Activated T-helper 2 cell treated with anti-CD3 and anti-CD28 coated beads, Interferon-gamma antibody, Interleukin-2, Interleukin-4, amounts not matched to agents 10 μg/mL and 5 μg/mL and 100 μg/mL, durations not matched to agents 14 hours and 24 hours and 36 hours (primary cell): ENCODE measurements around the gene RCOR3. TPM values are rescaled to one million over a fixed set of nuclear protein-coding genes. Genes with fewer than 3 reads are reported as not detected.
"Not testable (repeated sequence)": the region's sequence is repeated elsewhere in the genome, so short reads cannot be mapped to it uniquely, and the experiment has no call there.

Experiments used
- DNase-seq: peaks from one replicate; pipeline ENCODE4 v3.0.0; 2021; ENCODE audit warnings: low spot score
- H3K27ac Mint-ChIP-seq: one replicate; pipeline ENCODE4 v1.8.0; 2021; ENCODE audit warnings: mixed read lengths
- H3K27me3 Mint-ChIP-seq: one replicate; pipeline ENCODE4 v1.8.0; 2021; ENCODE audit warnings: low read depth, mixed read lengths
- H3K36me3 Mint-ChIP-seq: one replicate; pipeline ENCODE4 v1.8.0; 2021; ENCODE audit warnings: low read depth, mixed read lengths
- H3K4me1 Mint-ChIP-seq: one replicate; pipeline ENCODE4 v1.8.0; 2021; ENCODE audit warnings: low read depth, mixed read lengths
- H3K4me3 Mint-ChIP-seq: one replicate; pipeline ENCODE4 v1.8.0; 2021; ENCODE audit warnings: low read depth, mild to moderate bottlenecking, moderate library complexity, mixed read lengths
- H3K9me3 Mint-ChIP-seq: one replicate; pipeline ENCODE4 v1.8.0; 2021; ENCODE audit warnings: mixed read lengths
- intact Hi-C: fragments of 100-400 bp; cut with micrococcal nuclease; formaldehyde crosslinking; loops from one replicate; pipeline ENCODE4 v1.15.1; 2023
- total RNA-seq: library from RNA; stranded (reverse); gene quantifications from 2 replicates; pipeline ENCODE4 v1.2.3, GENCODE V29; 2022

RCOR3 gene
- total RNA-seq, result 42.3 and 45.0 TPM in 2 replicates

DNA sequence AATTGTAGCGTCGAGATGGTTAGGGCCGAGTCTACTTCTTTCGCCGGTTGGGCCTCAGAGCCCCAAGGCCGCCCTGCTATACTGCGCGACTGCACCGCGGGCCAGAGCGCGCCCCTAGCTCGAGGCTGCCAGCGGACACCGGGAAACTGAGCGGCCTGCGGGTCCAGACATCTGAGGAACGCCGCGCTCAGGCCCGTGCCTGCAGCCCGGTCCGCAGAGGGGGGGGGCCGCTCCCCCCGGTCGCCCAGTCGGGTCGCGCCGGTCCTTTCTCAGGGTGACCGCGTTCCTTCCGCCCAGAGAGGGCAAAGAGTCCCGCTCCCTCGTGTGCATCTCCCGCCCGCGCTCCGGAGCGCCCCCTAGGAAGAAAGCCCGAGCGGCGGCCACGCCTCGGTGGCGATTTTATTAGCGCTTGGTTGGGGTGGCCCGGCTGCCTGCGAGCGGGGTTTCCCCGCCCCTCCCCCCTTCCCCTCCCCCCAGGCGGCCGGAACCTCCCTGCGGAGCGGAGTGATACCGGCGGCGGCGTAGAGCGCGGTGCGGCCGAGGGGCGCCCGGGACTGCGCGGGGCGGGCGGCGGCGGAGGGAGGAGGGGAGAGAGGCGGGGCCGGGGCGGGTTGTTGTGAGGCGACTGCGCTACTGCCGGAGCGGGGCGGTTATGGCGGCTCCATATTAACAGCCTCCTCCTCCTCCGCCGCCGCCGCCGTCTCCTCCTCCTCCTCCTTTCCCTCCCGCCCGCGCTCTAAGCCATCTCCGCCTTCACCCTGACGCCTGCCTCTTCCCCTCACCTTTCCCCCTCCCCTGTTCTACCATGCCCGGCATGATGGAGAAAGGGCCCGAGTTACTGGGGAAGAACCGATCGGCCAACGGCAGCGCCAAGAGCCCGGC is at the start of gene RCOR3:
TSS of gene RCOR3 (plus strand) at position 611 of the 882 bp plus-strand sequence. CDS start at position 806, 195 bp downstream.
- peaks cover 19% of the 10 kb centered on the region for H3K4me1 Mint-ChIP-seq
- peak within 1 kb of the TSS; percentile 88 for H3K4me3 Mint-ChIP-seq
- H3K9me3 Mint-ChIP-seq, result no peaks in the 10 kb centered on the region
- intact Hi-C loops, result loop anchor here (1.0 to 10.0 kb wide), 9 partner anchors 22 to 914 kb away; partner anchors contain the start of gene SLC30A1
- H3K27ac Mint-ChIP-seq, result peak within 1 kb of the TSS; percentile 92
- H3K36me3 Mint-ChIP-seq, result peaks cover 9% of the 10 kb centered on the region
- peak; percentile 91 for DNase-seq
- no peaks in the 10 kb centered on the region for H3K27me3 Mint-ChIP-seq

- H3K4me1 Mint-ChIP-seq, result no peaks in the 10 kb centered on the region
- no peak overlapping the region for H3K27ac Mint-ChIP-seq
- DNase-seq, result no peak
- peaks cover 2% of the 10 kb centered on the region for H3K27me3 Mint-ChIP-seq
- H3K9me3 Mint-ChIP-seq, result no peaks in the 10 kb centered on the region
- intact Hi-C loops, result no loop called here
- no peak overlapping the region for H3K4me3 Mint-ChIP-seq
- no peaks in the 10 kb centered on the region for H3K36me3 Mint-ChIP-seq
Measured at GRCh38 chr1:211210052-211210451, 49.1 kb upstream of the RCOR3 start.

DNA sequence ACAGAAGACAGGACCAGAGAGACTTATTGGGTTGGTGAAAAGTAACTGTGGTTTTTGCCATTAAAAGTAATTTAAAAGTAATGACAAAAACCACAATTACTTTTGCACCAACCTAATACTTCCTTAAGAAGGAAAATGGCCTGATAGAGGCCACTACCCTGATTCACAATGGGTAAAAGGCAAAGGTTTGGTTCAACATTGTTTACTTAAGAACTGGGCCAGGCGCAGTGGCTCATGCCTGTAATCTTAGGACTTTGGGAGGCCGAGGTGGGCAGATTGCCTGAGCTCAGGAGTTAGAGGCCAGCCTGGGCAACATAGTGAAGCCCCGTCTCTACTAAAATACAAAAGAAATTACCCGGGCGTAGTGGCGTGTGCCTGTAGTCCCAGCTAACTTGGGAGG is 48.2 kb upstream of the RCOR3 start:
- H3K27ac Mint-ChIP-seq, result no peak overlapping the region
- peaks cover 8% of the 10 kb centered on the region for H3K27me3 Mint-ChIP-seq
- H3K4me1 Mint-ChIP-seq, result no peaks in the 10 kb centered on the region
- intact Hi-C loops, result no loop called here
- H3K4me3 Mint-ChIP-seq, result no peak overlapping the region
- H3K36me3 Mint-ChIP-seq, result no peaks in the 10 kb centered on the region
- no peak for DNase-seq
- no peaks in the 10 kb centered on the region for H3K9me3 Mint-ChIP-seq

- H3K36me3 Mint-ChIP-seq, result no peaks in the 10 kb centered on the region
- no peak for DNase-seq
- intact Hi-C loops, result no loop called here
- no peaks in the 10 kb centered on the region for H3K9me3 Mint-ChIP-seq
- H3K4me3 Mint-ChIP-seq, result no peak overlapping the region
- peaks cover 12% of the 10 kb centered on the region for H3K27me3 Mint-ChIP-seq
- H3K27ac Mint-ChIP-seq, result no peak overlapping the region
- H3K4me1 Mint-ChIP-seq, result no peaks in the 10 kb centered on the region
Measured at GRCh38 chr1:211213702-211214101, 45.5 kb upstream of the RCOR3 start.

GRCh38 chr1:211215577-211215976 is 43.6 kb upstream of the RCOR3 start:
- H3K4me1 Mint-ChIP-seq, result no peaks in the 10 kb centered on the region
- peaks cover 18% of the 10 kb centered on the region for H3K27me3 Mint-ChIP-seq
- H3K36me3 Mint-ChIP-seq, result no peaks in the 10 kb centered on the region
- intact Hi-C loops, result no loop called here
- H3K4me3 Mint-ChIP-seq, result no peak overlapping the region
- H3K9me3 Mint-ChIP-seq, result no peaks in the 10 kb centered on the region
- no peak overlapping the region for H3K27ac Mint-ChIP-seq
- DNase-seq, result no peak

GRCh38 chr1:211217392-211217791 is 41.8 kb upstream of the RCOR3 start:
- Mint-ChIP-seq H3K27me3 (peaks cover 23% of the 10 kb centered on the region), H3K36me3 (no peaks in the 10 kb centered on the region), H3K4me1 (no peaks in the 10 kb centered on the region), H3K9me3 (no peaks in the 10 kb centered on the region), H3K4me3 (no peak overlapping the region), H3K27ac (no peak overlapping the region)
- intact Hi-C loops, result no loop called here
- DNase-seq, result no peak

DNA sequence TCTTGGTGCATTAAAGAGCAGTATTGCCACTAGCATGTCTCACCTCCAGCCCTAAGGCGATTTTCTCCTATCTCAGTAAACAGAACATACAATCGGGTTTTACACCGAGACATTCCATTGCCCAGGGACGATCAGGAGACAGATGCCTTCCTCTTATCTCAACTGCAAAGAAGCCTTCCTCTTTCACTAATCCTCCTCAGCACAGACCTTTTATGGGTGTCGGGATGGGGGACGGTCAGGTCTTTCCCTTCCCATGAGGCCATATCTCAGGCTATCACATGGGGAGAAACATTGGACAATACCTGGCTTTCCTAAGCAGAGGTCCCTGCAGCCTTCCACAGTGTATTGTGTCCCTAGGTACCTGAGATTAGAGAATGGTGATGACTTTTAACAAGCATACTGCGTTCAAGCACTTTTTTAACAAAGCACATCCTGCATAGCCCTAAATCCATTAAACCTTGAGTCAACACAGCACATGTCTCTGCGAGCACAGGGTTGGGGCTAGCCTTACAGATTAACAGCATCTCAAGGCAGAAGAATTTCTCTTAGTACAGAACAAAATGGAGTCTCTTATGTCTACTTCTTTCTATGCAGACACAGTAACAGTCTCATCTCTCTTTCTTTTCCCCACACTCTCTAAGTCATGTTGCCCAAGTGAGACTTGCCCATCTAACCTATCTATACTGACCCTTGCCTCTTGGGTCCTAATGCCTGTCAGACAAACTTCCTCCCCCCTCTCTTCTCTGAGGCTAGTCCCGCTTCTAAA is 36.5 kb upstream of the RCOR3 start:
- H3K4me3 Mint-ChIP-seq, DNase-seq, H3K9me3 Mint-ChIP-seq, H3K27ac Mint-ChIP-seq, H3K36me3 Mint-ChIP-seq, H3K4me1 Mint-ChIP-seq, intact Hi-C loops: not testable (repeated sequence)
- peaks cover 18% of the 10 kb centered on the region for H3K27me3 Mint-ChIP-seq

DNA sequence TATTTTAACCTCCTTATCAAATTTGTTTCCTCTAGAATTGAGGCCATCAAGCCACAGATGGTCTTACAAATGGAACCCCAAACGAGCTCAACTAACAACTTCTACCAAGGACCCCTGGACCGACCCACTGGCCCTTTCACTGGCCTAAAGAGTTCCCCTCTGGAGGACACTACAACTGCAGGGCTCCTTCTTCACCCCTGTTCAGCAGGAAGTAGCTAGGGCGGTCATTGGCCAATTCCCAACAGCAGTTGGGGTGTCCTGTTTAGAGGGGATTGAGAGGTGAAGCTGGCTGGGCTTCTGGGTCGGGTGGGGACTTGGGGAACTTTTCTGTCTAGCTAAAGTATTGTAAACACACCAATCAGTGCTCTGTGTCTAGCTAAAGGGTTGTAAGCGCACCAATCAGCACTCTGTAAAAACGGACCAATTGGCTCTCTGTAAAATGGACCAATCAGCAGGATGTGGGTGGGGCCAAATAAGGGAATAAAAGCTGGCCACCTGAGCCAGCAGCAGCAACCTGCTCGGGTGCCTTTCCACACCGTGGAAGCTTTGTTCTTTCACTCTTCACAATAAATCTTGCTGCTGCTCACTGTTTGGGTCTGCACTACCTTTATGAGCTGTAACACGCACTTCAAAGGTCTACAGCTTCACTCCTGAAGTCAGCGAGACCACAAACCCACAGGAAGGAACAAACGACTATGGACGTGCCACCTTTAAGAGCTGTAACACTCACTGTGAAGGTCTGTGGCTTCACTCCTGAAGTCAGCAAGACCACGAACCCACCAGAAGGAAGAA is 30.4 kb upstream of the RCOR3 start:
- H3K36me3 Mint-ChIP-seq, H3K4me3 Mint-ChIP-seq, H3K27me3 Mint-ChIP-seq, H3K9me3 Mint-ChIP-seq: not testable (repeated sequence)
- H3K27ac Mint-ChIP-seq, result peak overlapping the region; percentile 18
- DNase-seq, result peak; percentile 36
- peaks cover 20% of the 10 kb centered on the region for H3K4me1 Mint-ChIP-seq
- intact Hi-C loops, result loop anchor here (2.0 kb wide), 1 partner anchor 30 kb away; the partner anchor contains the start of gene RCOR3

GRCh38 chr1:211229365-211229759 is 29.8 kb upstream of the RCOR3 start:
- H3K9me3 Mint-ChIP-seq, result no peaks in the 10 kb centered on the region
- H3K27ac Mint-ChIP-seq, result peak overlapping the region; percentile 18
- intact Hi-C loops, result loop anchor here (2.0 kb wide), 1 partner anchor 29 kb away; the partner anchor contains the start of gene RCOR3
- peaks cover 20% of the 10 kb centered on the region for H3K4me1 Mint-ChIP-seq
- no peaks in the 10 kb centered on the region for H3K36me3 Mint-ChIP-seq
- H3K27me3 Mint-ChIP-seq, result peaks cover 2% of the 10 kb centered on the region
- DNase-seq, result no peak
- H3K4me3 Mint-ChIP-seq, result no peak overlapping the region

DNA sequence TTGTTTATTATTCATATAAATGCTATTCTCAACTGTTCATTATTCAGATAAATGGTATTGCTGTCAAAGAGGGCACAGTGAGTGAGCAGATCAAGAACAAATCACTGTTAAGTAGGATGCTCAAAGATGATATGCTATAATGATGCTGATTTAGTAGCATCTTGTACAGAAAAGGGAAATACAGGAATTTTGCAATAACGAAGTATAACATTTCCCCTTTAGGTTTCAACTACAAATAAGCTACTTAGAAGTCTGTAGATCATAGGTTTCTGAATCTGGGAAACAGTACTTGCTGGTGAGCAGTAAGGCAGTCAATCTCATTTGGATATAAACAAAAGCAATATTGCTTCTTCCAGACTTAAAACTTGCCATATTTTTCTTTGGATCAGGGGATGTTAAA is 27.3 kb upstream of the RCOR3 start:
- Mint-ChIP-seq H3K9me3 (no peaks in the 10 kb centered on the region), H3K27ac (no peak overlapping the region), H3K36me3 (no peaks in the 10 kb centered on the region), H3K4me1 (peaks cover 20% of the 10 kb centered on the region), H3K4me3 (no peak overlapping the region), H3K27me3 (peaks cover 2% of the 10 kb centered on the region)
- no peak for DNase-seq
- intact Hi-C loops, result no loop called here

DNA sequence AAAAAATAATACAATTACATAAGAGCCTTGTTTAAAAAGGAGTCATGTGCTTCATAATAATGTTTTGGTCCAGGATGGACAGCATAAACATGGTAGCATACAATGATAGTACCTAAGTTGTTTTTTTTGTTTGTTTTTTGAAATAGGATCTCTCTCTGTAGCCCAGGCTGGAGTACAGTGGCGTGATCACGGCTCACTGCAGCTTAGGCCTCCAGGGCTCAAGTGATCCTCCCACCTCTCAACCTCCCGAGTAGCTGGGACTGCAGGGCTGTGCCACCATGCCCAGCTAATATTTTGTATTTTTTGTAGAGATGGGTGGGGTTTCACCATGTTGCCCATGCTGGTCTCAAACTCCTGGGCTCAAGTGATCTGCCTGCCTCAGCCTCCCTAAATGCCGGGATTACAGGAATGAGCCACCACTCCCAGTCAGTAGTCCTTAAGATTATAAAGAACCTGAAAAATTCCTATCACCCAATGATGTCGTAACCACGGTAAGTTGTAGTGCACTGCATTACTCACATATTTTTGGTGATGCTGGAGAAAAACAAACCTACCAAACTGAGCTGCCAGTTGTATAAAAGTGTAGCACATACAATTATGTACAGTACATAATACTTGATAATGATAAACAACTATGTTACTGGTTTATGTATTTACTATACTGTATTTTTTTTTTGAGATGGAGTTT is 22.4 kb upstream of the RCOR3 start:
- H3K36me3 Mint-ChIP-seq, result no peaks in the 10 kb centered on the region
- H3K9me3 Mint-ChIP-seq, result no peaks in the 10 kb centered on the region
- no peak for DNase-seq
- intact Hi-C loops, result no loop called here
- H3K4me3 Mint-ChIP-seq, result no peak overlapping the region
- H3K4me1 Mint-ChIP-seq, result peaks cover 2% of the 10 kb centered on the region
- no peak overlapping the region for H3K27ac Mint-ChIP-seq
- H3K27me3 Mint-ChIP-seq, result peaks cover 5% of the 10 kb centered on the region

GRCh38 chr1:211237579-211237978 is 21.6 kb upstream of the RCOR3 start:
- H3K27me3 Mint-ChIP-seq, result peaks cover 5% of the 10 kb centered on the region
- no peak overlapping the region for H3K27ac Mint-ChIP-seq
- no peaks in the 10 kb centered on the region for H3K36me3 Mint-ChIP-seq
- H3K4me1 Mint-ChIP-seq, result peaks cover 2% of the 10 kb centered on the region
- no peak for DNase-seq
- H3K9me3 Mint-ChIP-seq, result no peaks in the 10 kb centered on the region
- intact Hi-C loops, result no loop called here
- H3K4me3 Mint-ChIP-seq, result no peak overlapping the region
